ENCODE data around the gene CDC42BPB. TPM values are rescaled to one million over a fixed set of nuclear protein-coding genes. Genes with fewer than 3 reads are reported as not detected.

CDC42BPB gene
- total and polyA plus RNA-seq, 2 of the 4 experiments (the other 2 are of a cell fraction): 49.1 to 81.4 TPM

DNA sequence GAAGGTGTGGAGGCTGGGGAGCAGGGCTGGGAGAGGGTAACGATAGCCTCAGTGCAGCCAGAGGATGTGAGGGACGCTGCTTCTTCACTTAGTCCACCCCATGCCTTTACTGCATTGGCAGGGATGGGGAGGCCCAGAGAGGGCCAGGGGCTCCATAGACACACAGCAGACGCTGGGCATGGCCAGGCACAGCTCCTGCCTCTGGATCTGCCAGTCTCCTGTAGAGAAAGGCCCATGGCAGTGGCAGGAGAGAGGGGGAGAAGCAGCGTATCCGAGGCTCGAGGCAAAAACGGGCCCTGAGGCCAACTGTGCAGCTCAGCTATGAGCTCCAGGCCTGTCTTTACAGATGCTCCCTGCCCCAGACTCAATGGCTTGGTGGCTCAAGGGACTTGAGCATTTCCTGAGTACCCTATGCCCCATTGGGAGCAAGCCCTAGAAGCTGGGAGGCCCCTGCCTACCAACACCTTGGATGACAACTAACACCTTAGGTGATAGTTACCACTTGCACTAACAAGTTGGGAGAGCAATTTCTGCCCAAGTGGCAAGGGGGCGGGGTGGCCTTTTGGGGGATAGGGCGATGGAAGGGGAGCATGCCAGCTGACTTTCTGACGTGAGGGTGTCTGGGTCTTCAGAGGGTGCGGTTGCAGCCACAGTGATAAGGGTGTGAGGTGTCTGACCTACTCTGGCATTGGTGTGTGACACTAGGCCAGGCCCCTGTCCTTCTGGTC is 21.7 kb upstream of the CDC42BPB start (continued):
- TF ChIP-seq CHD1 (IDR thresholded peaks at IDR 0.05; ENCODE audit: low read depth, low read length): no peak

DNA sequence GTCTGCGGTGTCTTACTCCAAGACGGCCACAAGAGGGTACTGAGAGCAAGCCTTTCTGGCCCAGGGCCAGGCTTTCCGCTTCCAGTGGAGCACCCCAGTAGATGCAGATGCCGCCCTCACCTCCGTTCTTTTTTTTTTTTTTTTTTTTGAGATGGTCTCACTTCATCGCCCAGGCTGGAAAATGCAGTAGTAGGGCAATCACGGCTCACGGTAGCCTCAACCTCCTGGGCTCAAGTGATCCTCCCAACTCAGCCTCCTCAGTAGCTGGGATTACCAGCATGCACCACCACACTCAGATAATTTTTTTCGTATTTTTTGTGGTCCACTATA is 21.0 kb upstream of the CDC42BPB start:
- Histone ChIP-seq H2AFZ (replicated peaks; ENCODE audit: low read length, poor library complexity) (peak overlapping the region; percentile 68), H2BK5ac (ENCODE audit: low read depth, low read length, poor library complexity, severe bottlenecking) (no peak overlapping the region), H3K27ac (ENCODE audit: insufficient read depth, low read length) (no peak overlapping the region), H3K18ac (ENCODE audit: low read depth, low read length) (no peak overlapping the region), H4K8ac (ENCODE audit: low read depth in 2 of 2, low read length in 2 of 2) (no peak overlapping the region), H3K4me2 (ENCODE audit: low read depth, low read length) (no peak overlapping the region), H3K4me3 (ENCODE audit: insufficient read depth, low read depth, low read length) (no peak overlapping the region), H3K4me1 (ENCODE audit: control insufficient read depth, insufficient read depth, low read length) (peaks cover 2% of the 10 kb centered on the region; the same call in 1 of the 2 replicates), H2BK20ac (ENCODE audit: low read depth, low read length) (no peak overlapping the region), H3K4ac (ENCODE audit: low read depth, low read length) (no peak overlapping the region), H2BK120ac (ENCODE audit: low read depth, low read length) (no peak overlapping the region), H3K79me1 (ENCODE audit: low read depth in 1 of 2, low read length in 2 of 2) (no peaks in the 10 kb centered on the region), H3K9me1 (ENCODE audit: insufficient read depth, low read length) (no peaks in the 10 kb centered on the region), H3K9me3 (ENCODE audit: control insufficient read depth, insufficient read depth, low read length) (peaks cover 2% of the 10 kb centered on the region; the same call in 1 of the 2 replicates), H2AK5ac (ENCODE audit: low read depth, low read length) (no peak overlapping the region), H3K14ac (replicated peaks; ENCODE audit: low read depth, low read length) (no peak overlapping the region), H4K5ac (ENCODE audit: low read depth, low read length) (no peak overlapping the region), H3K9ac (ENCODE audit: low read depth, low read length) (no peak overlapping the region), H4K91ac (ENCODE audit: insufficient read depth, low read depth, low read length) (no peak overlapping the region), H2BK15ac (ENCODE audit: low read depth, low read length) (no peak overlapping the region), H3K36me3 (ENCODE audit: control insufficient read depth, insufficient read depth, low read length) (no peaks in the 10 kb centered on the region), H4K20me1 (ENCODE audit: insufficient read depth, low read length) (no peaks in the 10 kb centered on the region), H3K27me3 (ENCODE audit: control insufficient read depth, insufficient read depth, low read length) (peaks cover 20% of the 10 kb centered on the region), H3K56ac (ENCODE audit: extremely low read depth, insufficient read depth, low read length) (no peak overlapping the region), H2AK9ac (replicated peaks; ENCODE audit: low read depth, low read length, poor library complexity) (no peak overlapping the region), H3K23ac (ENCODE audit: low read depth, low read length) (no peak overlapping the region)
- dilution Hi-C loops (cut with HindIII; ENCODE audit: low sequenced_read_pairs, unreplicated experiment) (no loop called here), in situ Hi-C loops (cut with MboI; ENCODE audit: low sequenced_read_pairs) (loop anchor here (5.0 kb wide), 1 partner anchor 214 kb away; no protein-coding TSS in a partner anchor), intact Hi-C loops (cut with micrococcal nuclease) (loop anchor here (1.0 to 10.0 kb wide), 2 partner anchors 106 to 215 kb away; no protein-coding TSS in a partner anchor)
- ATAC-seq (ENCODE audit: low read depth) (peak; percentile 38; the same call in 1 of the 2 replicates), DNase-seq (peak; percentile 76)
- 0% methylated on average over 3 of the region's 9 CpGs; no CpG with 5 or more reads in 1 of the 2 experiments for WGBS, 2 experiments (ENCODE audit: extremely low coverage in 2 of 2, insufficient read length in 1 of 2)
- BruUV-seq (replicated peaks): no TSS peak
- POLR2A ChIA-PET (ENCODE audit: unreplicated experiment): no interaction called here
- CTCF ChIA-PET: interaction anchor here (0.5 to 0.6 kb wide), 2 partner anchors 193 to 202 kb away, joined by 3 to 4 read pairs; no protein-coding TSS in a partner anchor
- TF ChIP-seq, protein P1, sequence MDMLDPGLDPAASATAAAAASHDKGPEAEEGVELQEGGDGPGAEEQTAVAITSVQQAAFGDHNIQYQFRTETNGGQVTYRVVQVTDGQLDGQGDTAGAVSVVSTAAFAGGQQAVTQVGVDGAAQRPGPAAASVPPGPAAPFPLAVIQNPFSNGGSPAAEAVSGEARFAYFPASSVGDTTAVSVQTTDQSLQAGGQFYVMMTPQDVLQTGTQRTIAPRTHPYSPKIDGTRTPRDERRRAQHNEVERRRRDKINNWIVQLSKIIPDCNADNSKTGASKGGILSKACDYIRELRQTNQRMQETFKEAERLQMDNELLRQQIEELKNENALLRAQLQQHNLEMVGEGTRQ (IDR thresholded peaks at IDR 0.05; ENCODE audit: low read depth, low read length): no peak
- no peak for TF ChIP-seq RFX5 (IDR thresholded peaks at IDR 0.05; ENCODE audit: low read depth, low read length)
- TF ChIP-seq MAZ (IDR thresholded peaks at IDR 0.05; ENCODE audit: borderline replicate concordance, low read depth, low read length): no peak
- TF ChIP-seq, protein P2, sequence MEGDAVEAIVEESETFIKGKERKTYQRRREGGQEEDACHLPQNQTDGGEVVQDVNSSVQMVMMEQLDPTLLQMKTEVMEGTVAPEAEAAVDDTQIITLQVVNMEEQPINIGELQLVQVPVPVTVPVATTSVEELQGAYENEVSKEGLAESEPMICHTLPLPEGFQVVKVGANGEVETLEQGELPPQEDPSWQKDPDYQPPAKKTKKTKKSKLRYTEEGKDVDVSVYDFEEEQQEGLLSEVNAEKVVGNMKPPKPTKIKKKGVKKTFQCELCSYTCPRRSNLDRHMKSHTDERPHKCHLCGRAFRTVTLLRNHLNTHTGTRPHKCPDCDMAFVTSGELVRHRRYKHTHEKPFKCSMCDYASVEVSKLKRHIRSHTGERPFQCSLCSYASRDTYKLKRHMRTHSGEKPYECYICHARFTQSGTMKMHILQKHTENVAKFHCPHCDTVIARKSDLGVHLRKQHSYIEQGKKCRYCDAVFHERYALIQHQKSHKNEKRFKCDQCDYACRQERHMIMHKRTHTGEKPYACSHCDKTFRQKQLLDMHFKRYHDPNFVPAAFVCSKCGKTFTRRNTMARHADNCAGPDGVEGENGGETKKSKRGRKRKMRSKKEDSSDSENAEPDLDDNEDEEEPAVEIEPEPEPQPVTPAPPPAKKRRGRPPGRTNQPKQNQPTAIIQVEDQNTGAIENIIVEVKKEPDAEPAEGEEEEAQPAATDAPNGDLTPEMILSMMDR (conservative IDR thresholded peaks at IDR 0.05; ENCODE audit: low read depth, low read length): peak; percentile 75
- no peak for TF ChIP-seq NFE2L2 (IDR thresholded peaks at IDR 0.05; ENCODE audit: low read depth, low read length)
- TF ChIP-seq CHD1 (IDR thresholded peaks at IDR 0.05; ENCODE audit: low read depth, low read length): no peak
- TF ChIP-seq, protein P3, sequence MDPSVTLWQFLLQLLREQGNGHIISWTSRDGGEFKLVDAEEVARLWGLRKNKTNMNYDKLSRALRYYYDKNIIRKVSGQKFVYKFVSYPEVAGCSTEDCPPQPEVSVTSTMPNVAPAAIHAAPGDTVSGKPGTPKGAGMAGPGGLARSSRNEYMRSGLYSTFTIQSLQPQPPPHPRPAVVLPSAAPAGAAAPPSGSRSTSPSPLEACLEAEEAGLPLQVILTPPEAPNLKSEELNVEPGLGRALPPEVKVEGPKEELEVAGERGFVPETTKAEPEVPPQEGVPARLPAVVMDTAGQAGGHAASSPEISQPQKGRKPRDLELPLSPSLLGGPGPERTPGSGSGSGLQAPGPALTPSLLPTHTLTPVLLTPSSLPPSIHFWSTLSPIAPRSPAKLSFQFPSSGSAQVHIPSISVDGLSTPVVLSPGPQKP (IDR thresholded peaks at IDR 0.05; ENCODE audit: borderline replicate concordance, low read depth, low read length): no peak
- TF ChIP-seq FOS (IDR thresholded peaks at IDR 0.05; ENCODE audit: low read depth, low read length): no peak
- no peak for TF ChIP-seq BHLHE40 (IDR thresholded peaks at IDR 0.05; ENCODE audit: low read depth, low read length)
- TF ChIP-seq POLR2A (IDR thresholded peaks at IDR 0.05; ENCODE audit: low read depth, low read length): no peak
- peak; percentile 64 for TF ChIP-seq RAD21 (IDR thresholded peaks at IDR 0.05; ENCODE audit: low read length)
- TF ChIP-seq SMC3 (IDR thresholded peaks at IDR 0.05; ENCODE audit: low read depth, low read length): peak; percentile 71
- TF ChIP-seq MAFK (IDR thresholded peaks at IDR 0.05; ENCODE audit: low read depth, low read length): no peak
